Kidney (tissue), 14 donors: Measurements from ENCODE around the gene MRPS23. TPM values are rescaled to one million over a fixed set of nuclear protein-coding genes. Genes with fewer than 3 reads are reported as not detected.

ENCODE experiments used
- DNase-seq, 5 donors: peaks; one replicate each; pipeline ENCODE4 v3.0.0-alpha.2; 2013 to 2020
- FAIRE-seq: peaks from 2 replicates; lab custom pipeline; 2012; peaks lifted over from hg19 to GRCh38; lab: Jason Lieb, UNC
- H3K27ac ChIP-seq, 2 donors: one replicate each; pipeline ENCODE4 v1.7.0; 2013; ENCODE audit warnings: low read depth in 2 of 2, low read length in 2 of 2, inconsistent platforms in 1 of 2
- H3K27me3 ChIP-seq: one replicate; pipeline ENCODE4 v1.7.1; 2013; ENCODE audit warnings: low read length, inconsistent platforms; ENCODE audit not compliant: control insufficient read depth, insufficient read depth
- H3K36me3 ChIP-seq, 3 donors: one replicate each; pipeline versions ENCODE4 v1.7.0 to v1.7.1; 2013; ENCODE audit warnings: low read length in 3 of 3, control low read depth in 1 of 3, inconsistent platforms in 1 of 3; ENCODE audit not compliant: insufficient read depth in 3 of 3, control insufficient read depth in 2 of 3
- H3K4me1 ChIP-seq, 3 donors: one replicate each; pipeline versions ENCODE4 v1.7.0 to v1.7.1; 2013; ENCODE audit warnings: low read length in 3 of 3, inconsistent platforms in 1 of 3, low read depth in 1 of 3; ENCODE audit not compliant: control insufficient read depth in 2 of 3, insufficient read depth in 2 of 3
- H3K4me3 ChIP-seq, 3 donors: one replicate each; pipeline versions ENCODE4 v1.7.0 to v1.8.1; 2013; ENCODE audit warnings: low read length in 3 of 3, control low read depth in 1 of 3, inconsistent platforms in 1 of 3
- H3K9ac ChIP-seq, 3 donors: one replicate each; pipeline versions ENCODE4 v1.7.0 to v1.7.1; 2013; ENCODE audit warnings: low read length in 3 of 3, control low read depth in 1 of 3, inconsistent platforms in 1 of 3
- H3K9me3 ChIP-seq, 3 donors: one replicate each; pipeline versions ENCODE4 v1.7.0 to v1.7.1; 2013; ENCODE audit warnings: low read length in 3 of 3, control low read depth in 1 of 3, inconsistent platforms in 1 of 3; ENCODE audit not compliant: control insufficient read depth in 2 of 3, insufficient read depth in 1 of 3
- intact Hi-C: fragments of 100-400 bp; cut with DNase I; formaldehyde crosslinking; loops from one replicate; pipeline ENCODE4 v1.11.1; 2022
- polyA plus RNA-seq: library from polyadenylated mRNA; stranded (reverse); fragments of 350-450 nt; fragmentation: Illumina TruSeq; extraction: RNeasy Lipid Tissue Mini Kit (QIAGEN cat#74804); gene quantifications from one replicate; pipeline ENCODE4 v1.2.3, GENCODE V29; 2014; ENCODE audit warnings: low read depth, low replicate concordance; ENCODE audit not compliant: insufficient read depth
- total RNA-seq: library from RNA; stranded (reverse); fragmentation: NEBNext Ultra II Directional; extraction: Animal tissue kit (Norgen Biotek cat#: 25700); gene quantifications from one replicate; pipeline ENCODE4 v1.2.1, GENCODE V29; 2021
- TF ChIP-seq, protein P1 (sequence below): IDR thresholded peaks from 3 replicates; pipeline ENCODE4 v1.5.1; 2012; ENCODE audit warnings: mild to moderate bottlenecking, moderate library complexity, borderline replicate concordance; ENCODE audit not compliant: insufficient read depth; ENCODE audit errors: extremely low read depth
- donor health status: control.
- donor health status: control.
- donor health status: control.
- donor health status: control.
- donor health status: control.
- donor health status: DM: yes; HTN: yes; CAD: no.
- donor health status: Normal renal cell carcinoma (clear cell type).

MRPS23 gene
- total and polyA plus RNA-seq, 2 donors from 2014 or later, result 40.2 to 75.3 TPM

DNA sequence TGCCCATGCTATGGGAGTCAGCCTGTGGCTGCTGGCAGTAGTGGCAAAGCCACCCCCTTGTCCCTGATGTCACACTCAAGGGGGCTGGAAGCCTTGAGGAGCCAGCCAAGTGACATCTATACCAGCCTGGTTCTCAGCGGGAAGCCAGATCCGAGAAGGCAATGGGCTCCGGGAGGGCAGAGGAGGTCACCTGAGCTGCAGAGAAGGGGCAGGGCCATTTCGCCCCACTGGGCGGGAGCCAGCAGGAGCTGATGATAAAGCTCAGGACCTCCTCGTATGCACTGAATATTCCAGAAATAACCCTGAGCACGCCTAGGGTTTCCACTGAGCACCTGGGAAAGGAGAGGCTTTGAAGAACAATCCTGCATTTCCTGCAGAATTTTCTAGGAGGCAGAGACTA, 19.0 kb downstream of the MRPS23 start:
- Histone ChIP-seq H3K27me3 (no peaks in the 10 kb centered on the region), H3K4me3 (no peak overlapping the region), H3K27ac (no peak overlapping the region), H3K36me3 (no peaks in the 10 kb centered on the region), H3K4me1 (peaks cover 8 to 24% (median 23%) of the 10 kb centered on the region in 3 donors), H3K9ac (no peak overlapping the region), H3K9me3 (no peaks in the 10 kb centered on the region)
- DNase-seq, result no peak
- TF ChIP-seq, protein P1, sequence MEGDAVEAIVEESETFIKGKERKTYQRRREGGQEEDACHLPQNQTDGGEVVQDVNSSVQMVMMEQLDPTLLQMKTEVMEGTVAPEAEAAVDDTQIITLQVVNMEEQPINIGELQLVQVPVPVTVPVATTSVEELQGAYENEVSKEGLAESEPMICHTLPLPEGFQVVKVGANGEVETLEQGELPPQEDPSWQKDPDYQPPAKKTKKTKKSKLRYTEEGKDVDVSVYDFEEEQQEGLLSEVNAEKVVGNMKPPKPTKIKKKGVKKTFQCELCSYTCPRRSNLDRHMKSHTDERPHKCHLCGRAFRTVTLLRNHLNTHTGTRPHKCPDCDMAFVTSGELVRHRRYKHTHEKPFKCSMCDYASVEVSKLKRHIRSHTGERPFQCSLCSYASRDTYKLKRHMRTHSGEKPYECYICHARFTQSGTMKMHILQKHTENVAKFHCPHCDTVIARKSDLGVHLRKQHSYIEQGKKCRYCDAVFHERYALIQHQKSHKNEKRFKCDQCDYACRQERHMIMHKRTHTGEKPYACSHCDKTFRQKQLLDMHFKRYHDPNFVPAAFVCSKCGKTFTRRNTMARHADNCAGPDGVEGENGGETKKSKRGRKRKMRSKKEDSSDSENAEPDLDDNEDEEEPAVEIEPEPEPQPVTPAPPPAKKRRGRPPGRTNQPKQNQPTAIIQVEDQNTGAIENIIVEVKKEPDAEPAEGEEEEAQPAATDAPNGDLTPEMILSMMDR, result no peak
- intact Hi-C loops, result loop anchor here (10.0 kb wide), 1 partner anchor 706 kb away; no protein-coding TSS in a partner anchor
- FAIRE-seq, result no peak

DNA sequence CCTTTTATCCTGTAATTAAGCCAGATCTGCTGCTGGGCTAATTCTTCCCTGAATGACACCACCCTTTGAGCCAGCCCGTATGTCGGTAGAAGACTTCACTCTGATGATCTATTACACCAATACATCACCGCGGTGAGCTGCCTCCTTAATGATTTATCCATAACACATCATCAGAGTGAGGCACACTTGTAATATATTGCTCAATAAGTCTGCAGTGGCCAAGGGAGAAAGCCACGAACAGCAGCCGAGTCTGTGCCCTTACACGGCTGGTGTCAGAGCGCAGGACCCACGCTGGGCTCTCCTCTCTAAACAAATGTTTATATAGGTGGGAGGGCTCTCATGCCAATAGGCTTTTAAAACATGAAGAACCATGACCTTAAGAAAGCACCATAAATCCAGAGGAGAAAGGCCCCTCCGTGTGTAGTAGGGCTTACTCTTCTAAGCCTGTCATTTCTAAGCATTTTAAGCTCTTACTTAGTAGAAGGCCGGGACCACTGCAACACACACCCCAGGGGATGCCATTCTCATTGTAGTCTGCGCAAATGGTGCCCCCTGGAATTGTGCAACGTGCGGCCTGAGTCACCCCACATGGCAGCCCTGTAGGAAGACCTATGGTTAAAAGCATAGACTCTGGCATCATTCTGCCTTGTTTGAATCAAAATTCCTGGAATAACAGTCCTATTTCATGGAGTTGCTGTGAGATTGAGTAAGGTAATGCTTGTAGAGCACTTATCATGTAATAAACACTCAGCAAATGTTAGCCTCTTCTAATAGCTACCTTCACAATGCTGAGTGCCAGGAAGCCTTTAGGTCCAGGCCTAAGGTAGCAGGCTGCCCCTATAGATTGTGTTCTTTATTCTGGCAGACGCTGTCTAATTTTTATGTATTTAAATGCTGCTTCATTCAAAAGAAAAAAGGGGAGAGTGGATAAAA, 26.1 kb downstream of the MRPS23 start:
- no peaks in the 10 kb centered on the region for H3K36me3 ChIP-seq
- no peak overlapping the region for H3K9ac ChIP-seq
- no peak overlapping the region for H3K27ac ChIP-seq
- DNase-seq (peak in 4 of 5 donors; percentile 10 to 32 (median 22)), FAIRE-seq (no peak)
- intact Hi-C loops, result no loop called here
- H3K4me1 ChIP-seq, result no peaks in the 10 kb centered on the region
- TF ChIP-seq, protein P1, result no peak
- H3K4me3 ChIP-seq, result no peak overlapping the region
- no peaks in the 10 kb centered on the region for H3K9me3 ChIP-seq
- H3K27me3 ChIP-seq, result no peaks in the 10 kb centered on the region

DNA sequence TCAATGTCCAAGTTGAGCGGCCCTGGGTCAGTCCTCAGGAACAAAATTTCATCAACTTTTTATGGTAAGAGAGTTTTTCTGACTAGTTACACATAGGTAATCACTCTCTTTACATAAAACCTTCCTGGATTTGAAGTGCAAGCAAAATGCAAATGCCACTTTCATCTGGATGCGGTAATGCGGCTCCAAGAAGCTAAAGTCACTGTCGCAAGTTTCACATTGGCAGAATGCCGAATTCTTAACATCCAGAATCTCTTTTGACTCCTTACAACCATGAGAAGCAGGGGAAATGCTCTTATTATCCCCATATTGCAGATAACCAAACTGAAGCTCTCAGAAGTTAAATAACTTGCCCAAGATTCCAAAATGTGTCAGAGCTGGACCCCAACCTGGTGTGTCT, 30.0 kb downstream of the MRPS23 start:
- no peaks in the 10 kb centered on the region for H3K9me3 ChIP-seq
- no peaks in the 10 kb centered on the region for H3K4me1 ChIP-seq
- no peak overlapping the region for H3K4me3 ChIP-seq
- no peak overlapping the region for H3K9ac ChIP-seq
- intact Hi-C loops, result no loop called here
- FAIRE-seq, result no peak
- no peaks in the 10 kb centered on the region for H3K27me3 ChIP-seq
- no peaks in the 10 kb centered on the region for H3K36me3 ChIP-seq
- TF ChIP-seq, protein P1, result no peak
- DNase-seq, result no peak
- no peak overlapping the region for H3K27ac ChIP-seq
